Measurements from ENCODE around the gene SLC44A5.

Gene SLC44A5

GRCh38 chr1:75559136-75559535 lies 51.8 kb downstream of the SLC44A5 start:
- Mint-ChIP-seq H3K9me3 (no peaks in the 10 kb centered on the region), H3K4me3 (no peak overlapping the region), H3K36me3 (ENCODE audit: low read depth) (no peaks in the 10 kb centered on the region), H3K27me3 (ENCODE audit: low read depth) (no peaks in the 10 kb centered on the region), H3K4me1 (ENCODE audit: low read depth) (no peaks in the 10 kb centered on the region), H3K27ac (no peak overlapping the region)

GRCh38 chr1:75554870-75555269 lies 56.0 kb downstream of the SLC44A5 start:
- no peak overlapping the region for H3K27ac Mint-ChIP-seq
- H3K4me3 Mint-ChIP-seq, result no peak overlapping the region
- no peaks in the 10 kb centered on the region for H3K9me3 Mint-ChIP-seq
- H3K36me3 Mint-ChIP-seq (ENCODE audit: low read depth), result no peaks in the 10 kb centered on the region
- H3K27me3 Mint-ChIP-seq (ENCODE audit: low read depth), result no peaks in the 10 kb centered on the region
- H3K4me1 Mint-ChIP-seq (ENCODE audit: low read depth), result no peaks in the 10 kb centered on the region

GRCh38 chr1:75554181-75554580 lies 56.7 kb downstream of the SLC44A5 start:
- Mint-ChIP-seq H3K9me3 (no peaks in the 10 kb centered on the region), H3K27ac (no peak overlapping the region), H3K4me3 (no peak overlapping the region), H3K27me3 (ENCODE audit: low read depth) (no peaks in the 10 kb centered on the region), H3K4me1 (ENCODE audit: low read depth) (no peaks in the 10 kb centered on the region), H3K36me3 (ENCODE audit: low read depth) (no peaks in the 10 kb centered on the region)

GRCh38 chr1:75550559-75550958 lies 60.4 kb downstream of the SLC44A5 start:
- Mint-ChIP-seq H3K27ac (no peak overlapping the region), H3K27me3 (ENCODE audit: low read depth) (no peaks in the 10 kb centered on the region), H3K4me1 (ENCODE audit: low read depth) (no peaks in the 10 kb centered on the region), H3K9me3 (no peaks in the 10 kb centered on the region), H3K4me3 (no peak overlapping the region), H3K36me3 (ENCODE audit: low read depth) (no peaks in the 10 kb centered on the region)

GRCh38 chr1:75548721-75549480 lies 62.0 kb downstream of the SLC44A5 start:
- H3K4me1 Mint-ChIP-seq (ENCODE audit: low read depth), result no peaks in the 10 kb centered on the region
- H3K36me3 Mint-ChIP-seq (ENCODE audit: low read depth), result no peaks in the 10 kb centered on the region
- H3K27ac Mint-ChIP-seq, result no peak overlapping the region
- no peaks in the 10 kb centered on the region for H3K9me3 Mint-ChIP-seq
- H3K4me3 Mint-ChIP-seq, result no peak overlapping the region
- no peaks in the 10 kb centered on the region for H3K27me3 Mint-ChIP-seq (ENCODE audit: low read depth)

GRCh38 chr1:75543705-75544104 lies 67.2 kb downstream of the SLC44A5 start:
- H3K4me3 Mint-ChIP-seq, result no peak overlapping the region
- no peaks in the 10 kb centered on the region for H3K27me3 Mint-ChIP-seq (ENCODE audit: low read depth)
- H3K4me1 Mint-ChIP-seq (ENCODE audit: low read depth), result no peaks in the 10 kb centered on the region
- no peak overlapping the region for H3K27ac Mint-ChIP-seq
- no peaks in the 10 kb centered on the region for H3K36me3 Mint-ChIP-seq (ENCODE audit: low read depth)
- H3K9me3 Mint-ChIP-seq, result no peaks in the 10 kb centered on the region

- Mint-ChIP-seq H3K4me1 (ENCODE audit: low read depth) (no peaks in the 10 kb centered on the region), H3K36me3 (ENCODE audit: low read depth) (no peaks in the 10 kb centered on the region), H3K27me3 (ENCODE audit: low read depth) (no peaks in the 10 kb centered on the region), H3K9me3 (no peaks in the 10 kb centered on the region), H3K27ac (no peak overlapping the region), H3K4me3 (no peak overlapping the region)
These were observed 67.9 kb downstream of the SLC44A5 start for GRCh38 chr1:75542818-75543570.

- Mint-ChIP-seq H3K36me3 (ENCODE audit: low read depth) (no peaks in the 10 kb centered on the region), H3K27me3 (ENCODE audit: low read depth) (no peaks in the 10 kb centered on the region), H3K27ac (no peak overlapping the region), H3K9me3 (no peaks in the 10 kb centered on the region), H3K4me3 (no peak overlapping the region), H3K4me1 (ENCODE audit: low read depth) (no peaks in the 10 kb centered on the region)
These were observed 71.4 kb downstream of the SLC44A5 start for GRCh38 chr1:75539230-75540116.

GRCh38 chr1:75533085-75533484 lies 77.8 kb downstream of the SLC44A5 start:
- Mint-ChIP-seq H3K27ac (no peak overlapping the region), H3K4me3 (no peak overlapping the region), H3K4me1 (ENCODE audit: low read depth) (no peaks in the 10 kb centered on the region), H3K9me3 (no peaks in the 10 kb centered on the region), H3K27me3 (ENCODE audit: low read depth) (no peaks in the 10 kb centered on the region), H3K36me3 (ENCODE audit: low read depth) (no peaks in the 10 kb centered on the region)

GRCh38 chr1:75531570-75531969 lies 79.3 kb downstream of the SLC44A5 start:
- H3K27ac Mint-ChIP-seq, result no peak overlapping the region
- no peaks in the 10 kb centered on the region for H3K4me1 Mint-ChIP-seq (ENCODE audit: low read depth)
- H3K9me3 Mint-ChIP-seq, result no peaks in the 10 kb centered on the region
- H3K36me3 Mint-ChIP-seq (ENCODE audit: low read depth), result no peaks in the 10 kb centered on the region
- H3K4me3 Mint-ChIP-seq, result no peak overlapping the region
- H3K27me3 Mint-ChIP-seq (ENCODE audit: low read depth), result no peaks in the 10 kb centered on the region

GRCh38 chr1:75529488-75529887 lies 81.4 kb downstream of the SLC44A5 start:
- Mint-ChIP-seq H3K4me3 (no peak overlapping the region), H3K36me3 (ENCODE audit: low read depth) (no peaks in the 10 kb centered on the region), H3K27ac (no peak overlapping the region), H3K27me3 (ENCODE audit: low read depth) (no peaks in the 10 kb centered on the region), H3K9me3 (no peaks in the 10 kb centered on the region), H3K4me1 (ENCODE audit: low read depth) (no peaks in the 10 kb centered on the region)

- Mint-ChIP-seq H3K27me3 (ENCODE audit: low read depth) (no peaks in the 10 kb centered on the region), H3K9me3 (no peaks in the 10 kb centered on the region), H3K4me1 (ENCODE audit: low read depth) (no peaks in the 10 kb centered on the region), H3K36me3 (ENCODE audit: low read depth) (no peaks in the 10 kb centered on the region), H3K27ac (no peak overlapping the region), H3K4me3 (no peak overlapping the region)
These were observed 82.9 kb downstream of the SLC44A5 start for GRCh38 chr1:75528001-75528400.

GRCh38 chr1:75522389-75522788 lies 88.5 kb downstream of the SLC44A5 start:
- Mint-ChIP-seq H3K27ac (no peak overlapping the region), H3K36me3 (ENCODE audit: low read depth) (no peaks in the 10 kb centered on the region), H3K27me3 (ENCODE audit: low read depth) (no peaks in the 10 kb centered on the region), H3K4me1 (ENCODE audit: low read depth) (no peaks in the 10 kb centered on the region), H3K9me3 (no peaks in the 10 kb centered on the region), H3K4me3 (no peak overlapping the region)

GRCh38 chr1:75521658-75522057 lies 89.3 kb downstream of the SLC44A5 start:
- Mint-ChIP-seq H3K4me3 (no peak overlapping the region), H3K27me3 (ENCODE audit: low read depth) (no peaks in the 10 kb centered on the region), H3K27ac (no peak overlapping the region), H3K36me3 (ENCODE audit: low read depth) (no peaks in the 10 kb centered on the region), H3K4me1 (ENCODE audit: low read depth) (no peaks in the 10 kb centered on the region), H3K9me3 (no peaks in the 10 kb centered on the region)

Measured in T-helper 1 cell treated with Interleukin-12 subunit alpha and Interleukin-12 subunit beta and Interleukin-4 antibody, amounts not matched to agents 30 μg/mL and 1 μg/mL, for 36 hours (primary cell).